Naive thymus-derived CD4-positive, alpha-beta T cell (primary cell): ENCODE measurements around the gene NOSTRIN. TPM values are rescaled to one million over a fixed set of nuclear protein-coding genes. Genes with fewer than 3 reads are reported as not detected.

Experiments used
- ATAC-seq: fragments of 150-1000 bp; cut with Tn5 transposase; 2 replicates; pipeline ENCODE4 v1.10.0; 2021; ENCODE audit warnings: mild to moderate bottlenecking, moderate library complexity
- CTCF ChIA-PET: fragments of 350-600 bp; sonication (Branson Sonifier 250); formaldehyde crosslinking; loops from one replicate; lab custom pipeline; 2021; ENCODE audit warnings: antibody characterized with exemption; lab: Charles Lee
- POLR2A ChIA-PET: fragments of 350-600 bp; sonication (Branson Sonifier 250); formaldehyde crosslinking; loops from one replicate; lab custom pipeline; 2021; ENCODE audit warnings: antibody characterized with exemption, inconsistent platforms; lab: Charles Lee
- DNase-seq, 9 donors: peaks; one replicate each; pipeline versions ENCODE4 v3.0.0 to v3.0.0-alpha.2; 2020 to 2022; ENCODE audit warnings: mixed read lengths in 1 of 9
- H3K27ac ChIP-seq: one replicate; pipeline ENCODE4 v1.7.0; 2013; ENCODE audit warnings: mild to moderate bottlenecking, low read depth, low read length, moderate library complexity
- H3K27me3 ChIP-seq, 2 donors: one replicate each; pipeline ENCODE4 v1.7.0; 2013; ENCODE audit warnings: low read length in 2 of 2, mild to moderate bottlenecking in 2 of 2, moderate library complexity in 2 of 2; ENCODE audit not compliant: control insufficient read depth in 2 of 2, insufficient read depth in 2 of 2
- H3K36me3 ChIP-seq, 3 experiments: 1 replicate in 2 of 3; 2 replicates in 1 of 3; pipeline ENCODE4 v1.7.0; 2013; ENCODE audit warnings: low read length in 3 of 3, mild to moderate bottlenecking in 3 of 3, moderate library complexity in 1 of 3; ENCODE audit not compliant: insufficient read depth in 3 of 3, control insufficient read depth in 2 of 3
- H3K4me1 ChIP-seq, 2 donors: one replicate each; pipeline ENCODE4 v1.7.0; 2013; ENCODE audit warnings: low read length in 2 of 2, mild to moderate bottlenecking in 2 of 2, moderate library complexity in 1 of 2; ENCODE audit not compliant: control insufficient read depth in 2 of 2, insufficient read depth in 2 of 2
- H3K4me3 ChIP-seq: 2 replicates; pipeline ENCODE4 v1.7.0; 2013; ENCODE audit warnings: mild to moderate bottlenecking, low read length
- H3K9me3 ChIP-seq, 3 experiments: 1 replicate in 2 of 3; 2 replicates in 1 of 3; pipeline ENCODE4 v1.7.0; 2013; ENCODE audit warnings: low read length in 3 of 3; ENCODE audit not compliant: control insufficient read depth in 2 of 3
- H3K27ac Mint-ChIP-seq, 9 donors: one replicate each; pipeline ENCODE4 v1.8.0; 2020 to 2022; ENCODE audit warnings: mixed read lengths in 9 of 9, mild to moderate bottlenecking in 8 of 9, moderate library complexity in 5 of 9, inconsistent platforms in 2 of 9
- H3K27me3 Mint-ChIP-seq, 5 donors: one replicate each; pipeline ENCODE4 v1.8.0; 2021 to 2022; ENCODE audit warnings: mixed read lengths in 5 of 5, mild to moderate bottlenecking in 1 of 5
- H3K36me3 Mint-ChIP-seq, 5 donors: one replicate each; pipeline ENCODE4 v1.8.0; 2020 to 2022; ENCODE audit warnings: mixed read lengths in 5 of 5, mild to moderate bottlenecking in 3 of 5, inconsistent platforms in 1 of 5
- H3K4me1 Mint-ChIP-seq, 7 donors: one replicate each; pipeline ENCODE4 v1.8.0; 2020 to 2022; ENCODE audit warnings: mixed read lengths in 7 of 7, mild to moderate bottlenecking in 3 of 7, inconsistent platforms in 1 of 7
- H3K4me3 Mint-ChIP-seq, 10 donors: one replicate each; pipeline ENCODE4 v1.8.0; 2020 to 2022; ENCODE audit warnings: mild to moderate bottlenecking in 10 of 10, mixed read lengths in 10 of 10, moderate library complexity in 6 of 10, inconsistent platforms in 2 of 10
- H3K9me3 Mint-ChIP-seq, 11 donors: one replicate each; pipeline ENCODE4 v1.8.0; 2020 to 2022; ENCODE audit warnings: mixed read lengths in 11 of 11, mild to moderate bottlenecking in 4 of 11, inconsistent platforms in 1 of 11, moderate library complexity in 1 of 11
- intact Hi-C, 2 donors: fragments of 100-400 bp; cut with micrococcal nuclease; formaldehyde crosslinking; loops; one replicate each; pipeline ENCODE4 v1.15.1; 2023
- polyA plus RNA-seq, 2 donors: library from polyadenylated mRNA; unstranded; fragments of 300-500 nt; fragmentation: Illumina TruSeq; gene quantifications; one replicate each; pipeline ENCODE4 v1.2.3, GENCODE V29; 2021
- total RNA-seq, 6 experiments: library from RNA in 5 of 6; stranded (reverse) in 5 of 6; gene quantifications; 1 replicate in 5 of 6; 2 replicates in 1 of 6; pipeline ENCODE4 v1.2.3 and lab custom pipeline; 2021 to 2026

The NOSTRIN gene
- total and polyA plus RNA-seq, 7 experiments from 2014 or later = 0.32 to 0.73 TPM; not detected in 5

GRCh38 chr2:168811696-168812095 lies 9.3 kb downstream of the NOSTRIN start:
- Mint-ChIP-seq H3K4me1 (no peaks in the 10 kb centered on the region), H3K36me3 (no peaks in the 10 kb centered on the region), H3K27me3 (peaks cover 0 to 18% (median 0%) of the 10 kb centered on the region in 5 donors), H3K9me3 (peaks cover 0 to 2% (median 0%) of the 10 kb centered on the region in 11 donors), H3K27ac (no peak overlapping the region), H3K4me3 (no peak overlapping the region)
- ATAC-seq = no peak
- Histone ChIP-seq H3K27me3 (no peaks in the 10 kb centered on the region), H3K9me3 (no peaks in the 10 kb centered on the region), H3K27ac (no peak overlapping the region), H3K4me1 (no peaks in the 10 kb centered on the region), H3K4me3 (no peak overlapping the region), H3K36me3 (no peaks in the 10 kb centered on the region)
- ChIA-PET CTCF (no interaction called here), POLR2A (no interaction called here)
- no peak for DNase-seq
- intact Hi-C loops = no loop called here

GRCh38 chr2:168814046-168814445 lies 11.6 kb downstream of the NOSTRIN start:
- no peaks in the 10 kb centered on the region for H3K36me3 Mint-ChIP-seq
- ChIA-PET POLR2A (no interaction called here), CTCF (no interaction called here)
- H3K4me3 Mint-ChIP-seq = no peak overlapping the region
- DNase-seq = no peak
- H3K27ac ChIP-seq = no peak overlapping the region
- peaks cover 0 to 2% (median 0%) of the 10 kb centered on the region in 11 donors for H3K9me3 Mint-ChIP-seq
- no peak overlapping the region for H3K4me3 ChIP-seq
- no peaks in the 10 kb centered on the region for H3K4me1 ChIP-seq
- H3K9me3 ChIP-seq = no peaks in the 10 kb centered on the region
- H3K27me3 ChIP-seq = no peaks in the 10 kb centered on the region
- no peak overlapping the region for H3K27ac Mint-ChIP-seq
- H3K36me3 ChIP-seq = no peaks in the 10 kb centered on the region
- ATAC-seq = no peak
- H3K27me3 Mint-ChIP-seq = peaks cover 0 to 16% (median 0%) of the 10 kb centered on the region in 5 donors
- intact Hi-C loops = no loop called here
- no peaks in the 10 kb centered on the region for H3K4me1 Mint-ChIP-seq

GRCh38 chr2:168814939-168815907 lies 12.8 kb downstream of the NOSTRIN start:
- ChIA-PET CTCF (interaction anchor here (0.6 kb wide), 1 partner anchor 469 kb away, joined by 3 read pairs; no protein-coding TSS in a partner anchor), POLR2A (no interaction called here)
- Histone ChIP-seq H3K9me3 (no peaks in the 10 kb centered on the region), H3K4me1 (no peaks in the 10 kb centered on the region), H3K27me3 (no peaks in the 10 kb centered on the region), H3K4me3 (no peak overlapping the region), H3K27ac (no peak overlapping the region), H3K36me3 (no peaks in the 10 kb centered on the region)
- no peak for ATAC-seq
- Mint-ChIP-seq H3K9me3 (peaks cover 0 to 2% (median 0%) of the 10 kb centered on the region in 11 donors), H3K27ac (no peak overlapping the region), H3K4me3 (no peak overlapping the region), H3K27me3 (peaks cover 0 to 17% (median 0%) of the 10 kb centered on the region in 5 donors), H3K4me1 (no peaks in the 10 kb centered on the region), H3K36me3 (no peaks in the 10 kb centered on the region)
- no peak for DNase-seq
- intact Hi-C loops = no loop called here

GRCh38 chr2:168816369-168816768 lies 13.9 kb downstream of the NOSTRIN start:
- no peaks in the 10 kb centered on the region for H3K36me3 ChIP-seq
- ATAC-seq = no peak

GRCh38 chr2:168819050-168819715 lies 16.7 kb downstream of the NOSTRIN start:
- no peak for DNase-seq
- H3K4me1 Mint-ChIP-seq = no peaks in the 10 kb centered on the region
- intact Hi-C loops = no loop called here
- H3K9me3 Mint-ChIP-seq = peaks cover 0 to 2% (median 0%) of the 10 kb centered on the region in 11 donors
- Histone ChIP-seq H3K27ac (no peak overlapping the region), H3K9me3 (no peaks in the 10 kb centered on the region), H3K4me1 (no peaks in the 10 kb centered on the region), H3K36me3 (no peaks in the 10 kb centered on the region), H3K27me3 (no peaks in the 10 kb centered on the region), H3K4me3 (no peak overlapping the region)
- no peaks in the 10 kb centered on the region for H3K36me3 Mint-ChIP-seq
- peaks cover 0 to 8% (median 0%) of the 10 kb centered on the region in 5 donors for H3K27me3 Mint-ChIP-seq
- CTCF ChIA-PET = no interaction called here
- H3K27ac Mint-ChIP-seq = no peak overlapping the region
- no peak overlapping the region for H3K4me3 Mint-ChIP-seq
- POLR2A ChIA-PET = no interaction called here
- ATAC-seq = no peak

More at GRCh38 chr2:168816369-168816768, 13.9 kb downstream of the NOSTRIN start:
- intact Hi-C loops = no loop called here
- no peaks in the 10 kb centered on the region for H3K9me3 ChIP-seq
- H3K36me3 Mint-ChIP-seq = no peaks in the 10 kb centered on the region
- POLR2A ChIA-PET = no interaction called here
- H3K27me3 Mint-ChIP-seq = peaks cover 0 to 12% (median 0%) of the 10 kb centered on the region in 5 donors
- no peak overlapping the region for H3K4me3 Mint-ChIP-seq
- no peak overlapping the region for H3K27ac ChIP-seq
- H3K4me1 ChIP-seq = no peaks in the 10 kb centered on the region
- peaks cover 0 to 2% (median 0%) of the 10 kb centered on the region in 11 donors for H3K9me3 Mint-ChIP-seq
- H3K27me3 ChIP-seq = no peaks in the 10 kb centered on the region
- H3K4me1 Mint-ChIP-seq = no peaks in the 10 kb centered on the region
- H3K27ac Mint-ChIP-seq = no peak overlapping the region
- CTCF ChIA-PET = no interaction called here
- H3K4me3 ChIP-seq = no peak overlapping the region
- DNase-seq = no peak

- Histone ChIP-seq H3K36me3 (no peaks in the 10 kb centered on the region), H3K9me3 (no peaks in the 10 kb centered on the region), H3K27ac (no peak overlapping the region), H3K4me1 (no peaks in the 10 kb centered on the region), H3K27me3 (no peaks in the 10 kb centered on the region), H3K4me3 (no peak overlapping the region)
- H3K4me3 Mint-ChIP-seq = no peak overlapping the region
- ATAC-seq (no peak), DNase-seq (no peak)
- H3K27me3 Mint-ChIP-seq = peaks cover 0 to 7% (median 0%) of the 10 kb centered on the region in 5 donors
- H3K36me3 Mint-ChIP-seq = no peaks in the 10 kb centered on the region
- H3K27ac Mint-ChIP-seq = no peak overlapping the region
- POLR2A ChIA-PET = no interaction called here
- H3K4me1 Mint-ChIP-seq = no peaks in the 10 kb centered on the region
- no peaks in the 10 kb centered on the region for H3K9me3 Mint-ChIP-seq
- CTCF ChIA-PET = no interaction called here
- intact Hi-C loops = no loop called here
Measured at GRCh38 chr2:168819829-168820489, 17.5 kb downstream of the NOSTRIN start.
